HG03432 (cell line): ENCODE data around the gene HOMER1.
"Not testable (repeated sequence)": the region's sequence is repeated elsewhere in the genome, so short reads cannot be mapped to it uniquely, and the experiment has no call there.

Source experiments
- ATAC-seq: cut with Tn5 transposase; IDR thresholded peaks from one replicate; pipeline ENCODE4 v1.9.1; 2021; ENCODE audit warnings: mild to moderate bottlenecking, moderate library complexity; ENCODE audit not compliant: unreplicated experiment

The HOMER1 gene

DNA sequence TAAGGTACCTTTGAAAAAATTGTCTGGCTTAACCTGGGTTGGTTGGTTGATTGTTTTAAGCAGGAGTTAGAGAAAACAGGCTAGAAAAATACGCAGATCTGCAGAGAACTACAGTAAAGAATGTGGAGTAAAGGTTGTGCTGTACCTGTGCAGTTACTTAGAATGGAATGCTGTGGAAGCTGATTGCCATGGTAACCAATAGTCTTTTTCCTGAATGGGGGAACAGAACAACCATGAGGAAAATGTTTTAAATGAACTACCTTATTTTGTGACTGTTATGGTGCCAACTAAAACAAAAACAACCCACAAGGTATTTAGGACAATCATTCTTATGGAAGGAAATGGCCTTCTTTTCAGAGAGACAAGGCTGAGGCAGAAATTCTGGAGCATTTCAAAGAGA is 4.8 kb upstream of the HOMER1 start:
- no peak for ATAC-seq

DNA sequence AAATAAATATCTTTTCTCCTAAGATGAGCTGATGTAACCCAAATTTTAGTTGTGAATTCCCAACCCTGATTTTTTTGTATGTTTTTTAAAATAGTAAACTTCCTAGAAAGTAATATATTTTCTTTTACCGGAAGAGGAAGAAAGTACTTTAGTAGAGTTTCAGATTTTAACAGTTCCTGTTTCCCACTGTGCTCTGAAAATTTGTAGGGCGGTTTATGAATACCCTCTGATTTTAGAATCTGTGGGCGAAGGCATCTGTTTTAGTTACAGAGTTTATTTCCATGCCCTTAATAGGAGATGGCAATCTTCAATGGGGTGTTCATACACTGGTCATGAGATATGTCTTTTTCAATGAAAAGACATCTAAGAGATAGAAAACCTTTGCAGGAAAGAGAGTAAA is 3.7 kb upstream of the HOMER1 start:
- no peak for ATAC-seq

DNA sequence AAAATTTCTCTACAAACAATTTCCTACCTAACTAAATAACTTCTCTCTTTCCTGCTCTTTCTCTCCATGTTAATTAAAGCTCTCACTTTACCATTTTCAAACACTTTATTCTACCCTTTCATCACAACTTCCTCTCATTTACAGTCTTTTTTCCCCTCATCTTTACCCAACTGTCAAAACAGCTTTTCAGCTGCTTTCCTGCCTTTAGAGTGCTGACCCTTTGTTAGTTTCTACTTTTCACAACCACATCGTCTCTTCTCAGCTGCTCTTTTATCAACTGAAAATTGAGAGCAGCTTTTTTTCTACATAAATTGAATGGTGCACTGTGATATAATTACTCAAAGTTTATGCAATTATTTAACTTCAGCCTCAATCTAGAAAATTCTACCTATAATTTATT is 3.1 kb upstream of the HOMER1 start:
- ATAC-seq, result no peak

DNA sequence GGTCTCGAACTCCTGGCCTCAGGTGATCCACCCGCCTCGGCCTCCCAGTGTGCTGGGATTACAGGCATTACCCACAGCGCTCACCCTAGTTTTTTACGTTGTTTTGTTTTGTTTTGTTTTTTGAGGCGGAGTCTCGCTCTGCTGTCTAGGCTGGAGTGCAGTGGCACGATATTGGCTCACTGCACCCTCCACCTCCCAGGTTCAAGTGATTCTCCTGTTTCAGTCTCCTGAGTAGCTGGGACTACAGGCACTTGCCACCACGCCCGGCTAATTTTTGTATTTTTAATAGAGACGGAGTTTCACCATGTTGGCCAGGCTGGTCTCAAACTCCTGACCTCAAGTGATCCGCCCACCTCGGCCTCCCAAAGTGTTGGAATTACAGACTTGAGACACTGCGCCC is 2.4 kb upstream of the HOMER1 start:
- not testable (repeated sequence) for ATAC-seq

DNA sequence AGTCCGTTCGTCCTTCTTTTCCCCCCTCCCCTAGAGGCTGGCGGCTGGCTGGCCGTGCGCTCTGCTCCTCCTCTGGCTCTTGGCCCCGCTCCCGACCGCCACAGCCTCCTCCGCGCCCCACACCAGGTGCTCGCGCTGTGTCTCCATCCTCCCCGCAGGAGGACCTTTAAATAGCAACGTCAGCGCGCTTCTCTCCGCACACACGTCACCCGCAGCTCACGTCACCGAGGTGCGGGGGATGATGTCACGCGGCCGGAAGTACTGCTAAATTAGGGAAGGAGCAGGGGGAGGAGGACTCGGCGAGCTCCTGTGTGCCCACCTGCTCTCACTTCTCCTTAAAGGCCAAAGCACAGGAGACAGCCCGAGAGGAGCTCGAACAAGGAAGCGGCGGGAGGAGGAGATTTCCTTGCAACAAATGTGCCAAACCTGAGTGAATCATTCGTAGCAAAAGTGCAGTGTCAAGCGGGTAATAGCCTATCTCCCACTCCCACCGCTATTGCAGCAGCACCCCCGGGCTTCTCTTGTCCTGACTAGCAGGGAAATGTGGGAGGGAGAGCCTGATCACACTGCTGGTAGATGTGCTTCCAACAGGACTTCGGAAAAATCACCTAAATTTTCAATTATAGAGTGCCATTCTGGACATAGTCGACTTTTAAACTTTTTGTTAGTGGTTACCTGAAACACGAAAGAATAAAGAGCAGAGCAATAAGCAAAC is 614 bp upstream of the HOMER1 start:
- peak; percentile 84 for ATAC-seq

DNA sequence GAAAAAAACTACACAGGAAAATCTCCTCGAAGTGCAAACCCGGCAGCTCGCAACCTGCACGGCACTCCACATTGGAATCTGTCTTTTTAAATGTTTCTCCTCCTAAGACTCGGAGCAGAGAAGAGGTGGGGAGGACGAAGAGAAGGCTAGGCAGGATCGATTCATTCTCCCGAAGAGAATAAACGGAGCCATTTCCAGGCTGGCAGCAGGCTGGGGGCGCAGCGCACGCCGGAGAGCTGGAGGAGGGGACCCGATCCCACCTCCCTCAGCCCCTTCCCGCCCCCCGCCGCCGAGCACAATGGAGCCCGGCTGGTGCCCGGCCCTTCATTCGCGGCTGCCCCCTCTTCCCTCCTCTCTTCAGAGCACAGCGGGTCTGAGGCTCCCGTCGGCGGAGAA is 628 bp downstream of the HOMER1 start:
- peak; percentile 20 for ATAC-seq

DNA sequence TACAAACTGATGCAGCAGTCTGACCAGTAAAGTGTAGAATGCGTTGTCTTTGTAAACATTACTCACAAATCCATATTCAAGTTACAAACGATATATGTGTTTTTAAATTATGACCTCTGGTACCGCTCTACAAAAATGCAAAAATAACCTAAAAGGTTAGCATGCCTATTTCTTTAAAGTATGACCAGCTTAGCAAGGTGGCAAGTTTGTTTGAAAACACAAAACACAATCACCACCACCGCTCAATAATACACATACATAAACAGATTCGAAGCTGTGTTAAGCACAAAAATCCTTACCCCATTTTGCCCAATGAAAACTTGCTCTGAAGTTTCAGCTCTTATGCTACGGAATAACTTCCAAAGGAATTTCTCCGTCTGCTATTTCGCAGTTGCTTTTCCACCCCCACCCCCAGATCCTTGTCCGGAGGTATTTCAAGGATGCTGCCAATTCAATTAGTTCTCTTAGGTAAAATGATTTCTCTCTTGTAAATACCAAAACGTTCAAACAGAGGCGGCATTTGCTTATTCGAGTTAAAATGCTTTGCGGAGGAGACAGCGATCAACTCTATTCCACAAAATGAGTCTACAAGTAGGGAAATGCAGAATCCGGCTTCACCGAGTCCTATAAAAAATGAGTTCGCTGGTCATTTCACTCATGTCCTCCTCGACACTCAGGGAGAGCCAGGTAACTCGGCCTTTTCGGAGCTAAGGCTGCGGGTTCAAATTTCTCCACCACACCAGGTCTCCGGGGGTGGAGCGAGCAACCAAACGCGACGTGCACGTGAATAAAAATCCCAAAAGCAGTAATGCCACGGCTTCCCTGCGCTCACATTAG is 1.2 kb downstream of the HOMER1 start:
- no peak for ATAC-seq

DNA sequence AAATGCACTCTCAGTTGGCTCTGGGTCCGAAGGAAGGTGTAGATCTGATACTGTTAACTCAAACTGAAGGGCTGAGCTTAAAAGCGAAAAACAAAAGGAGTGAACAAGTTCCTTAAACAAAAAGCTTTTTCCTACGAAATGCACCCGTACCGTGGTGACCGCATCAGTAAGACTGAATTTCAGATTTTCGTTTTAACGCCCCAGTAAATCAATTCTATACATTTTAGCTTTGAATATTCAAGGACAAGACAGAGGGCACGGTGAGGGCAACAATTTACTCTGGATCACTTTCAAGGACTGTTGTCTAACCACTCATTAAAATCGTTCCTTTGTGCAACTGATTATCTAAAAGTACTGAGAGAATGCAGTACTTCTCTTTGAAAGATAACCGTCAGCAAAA is 1.9 kb downstream of the HOMER1 start:
- no peak for ATAC-seq

DNA sequence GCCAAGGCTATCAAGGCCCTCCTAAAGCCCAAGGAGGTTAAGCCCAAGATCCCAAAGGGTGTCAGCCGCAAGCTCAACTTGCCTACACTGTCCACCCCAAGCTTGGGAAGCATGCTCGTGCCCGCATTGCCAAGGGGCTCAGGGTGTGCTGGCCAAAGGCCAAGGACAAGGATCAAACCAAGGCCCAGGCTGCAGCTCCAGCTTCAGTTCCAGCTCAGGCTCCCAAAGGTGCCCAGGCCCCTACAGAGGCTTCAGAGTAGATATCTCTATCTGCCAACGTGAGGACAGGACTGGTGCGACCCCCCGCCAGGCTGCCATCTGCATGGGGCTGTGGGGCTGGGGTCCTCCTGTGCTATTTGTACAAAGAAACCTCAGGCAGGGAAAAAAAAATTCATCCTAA is 3.3 kb downstream of the HOMER1 start:
- ATAC-seq, result no peak

DNA sequence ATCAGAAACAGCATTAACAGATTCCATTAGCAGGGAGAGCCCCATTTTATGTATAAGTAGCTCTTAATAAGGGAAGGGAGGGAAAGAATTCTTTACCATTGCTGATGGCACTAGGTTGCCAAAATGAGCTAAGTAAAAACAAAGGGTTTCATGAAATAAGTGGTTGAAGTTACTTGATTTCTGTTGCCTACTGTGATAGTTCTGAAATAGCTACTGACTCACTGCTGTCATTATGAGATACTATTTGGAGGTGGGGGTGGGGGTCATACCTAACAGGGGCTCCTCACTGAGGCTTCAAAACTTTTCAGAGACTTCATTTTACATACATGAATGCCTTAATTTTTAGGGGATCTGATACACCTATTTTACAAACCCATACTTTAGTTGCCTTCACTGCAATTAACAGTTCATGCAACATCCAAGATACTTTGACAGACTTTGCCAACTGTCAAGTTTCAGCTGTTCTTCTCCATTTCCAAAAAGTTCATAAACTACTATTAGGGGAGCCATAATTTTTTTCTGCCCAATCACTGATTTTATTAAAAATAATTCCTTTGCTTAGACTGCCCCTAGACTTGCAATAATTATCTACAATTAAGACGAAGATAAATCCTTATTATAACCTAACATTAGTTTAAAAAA is 4.6 kb downstream of the HOMER1 start:
- no peak for ATAC-seq

DNA sequence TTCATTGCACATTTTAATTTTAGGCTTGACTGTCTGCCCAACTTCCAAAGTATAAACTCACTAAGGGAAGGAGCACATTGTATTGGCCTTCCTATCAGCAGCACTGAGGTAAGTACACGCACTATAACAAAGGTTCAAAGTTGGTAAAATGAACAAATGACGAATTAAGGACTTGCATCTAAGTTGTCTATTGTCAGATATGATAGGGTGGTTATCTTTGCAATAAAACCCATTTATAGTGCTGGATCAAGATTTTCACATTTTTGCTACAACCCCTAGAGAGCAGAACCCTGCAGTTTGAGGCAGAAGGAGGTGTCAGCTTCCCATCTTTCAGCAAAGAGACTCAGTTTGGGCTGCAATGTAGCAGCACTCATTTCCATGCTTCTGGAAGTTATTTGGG is 5.1 kb downstream of the HOMER1 start:
- no peak for ATAC-seq

DNA sequence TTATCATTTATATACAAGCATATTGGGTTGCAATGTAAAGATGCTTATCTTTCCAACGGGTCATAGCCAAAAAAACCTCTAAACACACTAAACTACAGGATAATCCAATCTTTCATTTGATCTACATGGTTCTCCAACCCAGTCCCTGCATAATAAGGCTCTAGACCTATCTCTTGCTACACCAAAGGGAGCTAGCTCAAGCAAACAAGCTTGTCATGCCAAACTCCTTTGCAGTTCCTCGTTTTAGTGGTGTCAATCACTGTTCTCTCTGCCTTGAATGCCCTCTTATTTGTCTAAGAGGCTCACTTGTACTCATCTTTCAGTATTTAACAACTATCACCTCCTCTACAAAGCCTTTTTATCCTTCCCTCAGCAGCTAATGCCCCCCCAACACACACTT is 5.6 kb downstream of the HOMER1 start:
- no peak for ATAC-seq

DNA sequence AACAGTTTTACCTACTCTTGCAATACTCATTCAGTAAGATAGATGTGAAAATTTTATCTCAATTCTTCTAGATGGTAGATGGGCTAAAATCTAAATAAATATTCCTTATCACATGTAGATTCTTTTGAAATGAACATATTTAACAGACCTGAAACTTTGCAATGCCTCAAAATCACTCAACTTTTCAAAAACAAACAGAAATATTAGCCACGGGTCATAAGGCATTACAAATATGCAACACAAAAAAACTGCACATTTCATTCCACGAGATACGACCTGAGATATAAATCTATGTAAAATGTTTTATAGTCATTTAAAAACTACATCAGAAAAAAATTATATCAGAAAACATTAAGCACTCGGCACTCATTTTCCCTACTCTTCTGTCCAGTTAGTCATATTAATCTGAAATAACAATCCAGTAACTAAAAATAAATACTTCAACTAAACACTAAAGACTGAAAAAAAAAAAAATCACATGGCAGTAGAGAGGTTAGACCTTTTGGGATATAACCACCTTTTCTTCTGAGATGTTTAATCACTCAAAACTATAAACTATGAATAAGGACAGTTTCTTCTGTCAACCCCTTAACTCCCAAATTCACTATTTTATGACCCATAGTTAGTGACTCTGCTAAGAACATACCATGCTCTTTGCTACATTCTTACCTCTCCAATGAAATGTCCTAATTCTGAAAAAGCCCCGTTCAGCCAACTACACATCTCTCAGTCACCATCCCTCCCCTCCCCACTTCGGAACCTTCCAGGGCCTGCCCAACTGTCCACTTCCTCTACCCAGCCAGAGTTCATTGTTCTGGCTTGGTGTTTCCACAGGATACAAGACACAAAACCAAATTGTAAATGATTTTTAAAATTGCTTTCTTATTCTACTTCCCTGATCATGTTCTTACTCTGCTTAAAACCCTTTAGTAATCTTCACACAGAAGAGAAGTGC is 6.4 kb downstream of the HOMER1 start:
- ATAC-seq, result no peak

DNA sequence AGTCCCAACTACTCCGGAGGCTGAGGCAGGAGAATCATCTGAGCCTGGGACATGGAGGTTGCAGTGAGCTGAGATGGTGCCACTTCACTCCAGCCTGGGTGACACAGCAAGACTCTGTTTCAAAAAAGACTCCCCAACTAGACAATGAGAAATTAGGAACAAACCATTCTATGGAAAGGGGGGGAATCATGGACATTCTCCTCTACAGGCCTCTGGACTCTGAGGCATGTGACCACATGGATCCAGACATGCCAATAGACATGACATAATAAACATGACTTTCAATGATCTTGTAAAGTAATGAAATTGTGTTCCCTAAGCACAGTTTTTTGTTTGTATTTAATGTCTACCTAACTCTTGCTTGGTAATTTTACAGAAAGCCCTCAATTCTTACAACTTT is 8.8 kb downstream of the HOMER1 start:
- no peak for ATAC-seq

DNA sequence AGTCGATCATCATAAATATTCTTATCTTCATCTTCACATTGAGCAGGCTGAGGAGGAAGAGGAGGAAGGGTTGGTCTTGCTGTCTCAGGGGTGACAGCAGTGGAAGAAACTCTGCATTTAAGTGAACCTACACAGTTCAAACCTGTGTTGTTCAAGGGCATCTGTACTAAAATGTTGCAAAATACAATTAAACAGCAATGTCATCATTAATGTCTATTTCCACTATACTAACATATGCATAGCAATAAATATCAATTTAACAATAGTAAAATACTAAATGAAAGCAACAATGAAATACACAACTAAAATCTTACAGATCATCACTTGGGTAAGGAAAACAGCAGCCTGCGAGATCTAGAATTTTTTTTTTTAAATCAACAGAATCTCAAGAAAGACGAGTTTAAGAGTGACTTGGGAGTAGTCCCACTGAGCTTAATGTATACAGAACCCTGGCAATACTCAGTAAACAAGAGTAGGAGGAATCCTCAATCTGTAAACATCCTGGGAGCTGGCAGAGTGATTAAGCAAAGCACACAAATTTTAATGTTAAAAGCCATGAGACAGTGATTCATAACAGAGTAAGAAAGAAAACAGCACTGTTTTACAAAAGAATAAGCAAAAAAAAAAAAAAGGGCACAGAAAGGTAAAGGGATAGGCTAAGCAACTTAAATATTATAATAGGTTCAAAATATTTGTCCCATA is 10.0 kb downstream of the HOMER1 start:
- no peak for ATAC-seq

DNA sequence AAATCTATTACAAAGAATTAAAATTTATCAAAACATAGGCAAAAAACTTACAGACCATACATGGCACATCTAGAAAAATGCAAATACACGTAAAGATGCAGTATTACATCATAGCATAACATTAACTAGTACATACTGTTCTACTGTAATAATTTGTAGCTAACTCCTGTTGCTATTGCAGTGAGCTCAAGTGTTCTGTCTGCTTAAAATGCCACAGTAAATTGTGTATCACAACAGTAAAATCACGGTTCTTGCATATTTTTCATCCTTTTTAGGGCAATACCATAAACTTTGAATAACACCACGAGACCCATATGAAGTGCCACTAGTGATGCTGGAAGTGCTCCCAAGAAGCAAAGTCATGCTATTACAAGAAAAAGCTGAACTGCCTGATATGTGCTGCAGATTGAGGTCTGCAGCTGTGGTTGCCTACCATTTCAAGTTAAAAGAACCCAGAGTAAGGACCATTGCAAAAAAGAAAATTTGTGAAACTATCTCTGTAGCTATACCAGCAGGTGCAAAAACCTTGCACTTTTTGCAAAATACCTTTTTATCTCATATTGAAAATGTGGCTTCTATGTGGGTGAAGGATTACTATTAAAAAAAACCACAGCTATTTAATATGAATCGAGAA is 14.2 kb downstream of the HOMER1 start:
- ATAC-seq, result no peak

DNA sequence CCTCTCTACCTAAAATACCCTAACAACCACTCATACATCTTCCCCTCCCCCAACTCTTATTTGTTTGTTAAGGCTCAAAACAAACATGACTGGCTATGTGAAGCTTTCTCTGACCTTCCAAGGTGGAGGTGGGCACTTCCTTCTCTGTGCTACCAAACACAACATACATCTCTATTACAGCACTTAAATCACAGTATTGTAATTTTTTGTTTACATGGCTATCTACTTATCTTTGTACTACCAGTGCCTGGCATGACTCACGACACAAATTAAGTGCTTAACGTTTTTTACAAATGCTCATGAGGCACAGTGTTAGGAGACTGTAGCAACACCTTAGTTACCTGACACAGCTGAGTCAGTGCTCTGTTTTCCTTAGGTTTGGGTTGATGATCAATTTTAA is 18.6 kb downstream of the HOMER1 start:
- no peak for ATAC-seq

DNA sequence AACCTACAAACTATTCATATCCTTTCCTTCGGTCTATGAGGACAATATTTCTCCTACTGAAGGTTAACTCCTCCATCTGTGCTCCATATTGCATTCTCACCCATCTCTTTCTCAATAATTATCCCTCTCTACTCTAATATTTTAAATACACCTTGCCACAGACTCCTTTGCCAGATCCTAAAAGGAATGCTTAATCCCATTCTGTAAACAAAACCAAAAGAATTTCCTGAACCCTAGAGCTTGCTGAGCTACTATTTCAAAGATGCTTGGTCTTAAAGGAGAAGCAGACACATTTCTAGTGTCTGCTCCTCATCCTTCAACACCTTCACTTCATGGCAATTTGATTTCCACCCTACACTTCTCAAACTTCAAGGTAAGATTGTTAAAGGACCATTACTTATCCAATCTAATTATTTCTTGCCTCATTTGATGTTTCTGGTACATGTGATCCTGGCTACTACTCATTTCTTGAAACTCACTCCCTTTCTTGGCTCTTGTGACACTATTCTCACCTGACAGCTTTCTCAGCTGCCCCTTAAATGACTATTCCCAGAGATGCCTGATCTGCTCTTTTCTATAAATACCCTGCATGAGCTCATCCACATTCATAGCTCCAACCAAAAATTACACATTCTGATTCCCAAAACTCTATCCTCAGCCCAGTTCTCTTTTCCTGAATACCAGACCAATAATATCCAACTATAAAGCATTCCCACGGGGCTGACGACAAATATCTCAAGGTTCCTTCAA is 20.2 kb downstream of the HOMER1 start:
- no peak for ATAC-seq

DNA sequence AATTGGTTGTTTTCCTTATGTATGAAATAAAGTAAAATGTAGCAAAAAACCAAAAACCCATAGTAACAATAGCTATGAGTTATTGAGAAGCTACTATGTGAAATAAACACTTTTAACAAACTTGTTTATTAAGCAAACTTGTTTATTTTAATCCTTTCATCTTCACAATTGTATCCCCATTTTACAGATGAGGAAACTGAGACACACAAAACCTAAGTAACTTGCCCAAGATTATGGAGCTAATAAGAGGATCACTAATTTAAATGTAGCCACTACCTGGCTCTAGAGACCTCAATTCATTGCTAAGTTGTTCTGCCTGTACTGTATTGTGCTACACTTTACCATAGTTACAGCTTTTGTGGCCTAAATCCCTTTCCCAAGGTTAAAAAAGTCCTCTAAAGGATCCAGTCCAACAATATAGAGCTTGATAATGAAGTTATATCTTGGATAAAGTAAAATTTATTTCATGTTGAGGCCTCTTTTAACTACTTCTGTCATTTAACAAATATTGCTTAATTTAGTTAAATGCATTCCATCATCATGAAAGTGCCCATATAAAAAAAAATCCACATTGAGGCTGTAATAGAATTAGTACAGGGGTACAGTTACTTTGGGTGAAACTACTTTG is 22.1 kb downstream of the HOMER1 start:
- ATAC-seq, result no peak
